A673 (cell line): ENCODE results near the gene BTC.

ENCODE experiments used
- CTCF ChIP-seq: fragments of 300-800, 200-600 bp; sonication (generic); conservative IDR thresholded peaks from 2 replicates; pipeline ENCODE4 v1.5.1; 2017; ENCODE audit warnings: low read depth, mild to moderate bottlenecking, antibody characterized with exemption, low read length, moderate library complexity, mixed read lengths
- EZH2 ChIP-seq: fragments of 200-600 bp; sonication (generic); IDR thresholded peaks from 2 replicates; pipeline ENCODE4 v1.6.1; 2017; ENCODE audit warnings: borderline replicate concordance, low read depth, mild to moderate bottlenecking, mixed read lengths, antibody characterized with exemption, low read length; ENCODE audit not compliant: poor library complexity, severe bottlenecking

GRCh38 chr4:74752798-74753197, 41.5 kb downstream of the BTC start:
- TF ChIP-seq CTCF (no peak), EZH2 (no peak)
